GM12892 (cell line): ENCODE measurements around the gene MTMR2.

Experiments used
- POLR2A ChIP-seq: IDR thresholded peaks from 2 replicates; pipeline ENCODE4 v1.6.1; 2011; ENCODE audit warnings: low read depth, low read length, control low read depth
- POLR2AphosphoS5 ChIP-seq: IDR thresholded peaks from 2 replicates; pipeline ENCODE4 v1.6.1; 2011; ENCODE audit warnings: low read depth, low read length, control low read depth
- TAF1 ChIP-seq: IDR thresholded peaks from 2 replicates; pipeline ENCODE4 v1.6.1; 2011; ENCODE audit warnings: low read depth, mild to moderate bottlenecking, control low read depth, low read length, borderline replicate concordance

DNA sequence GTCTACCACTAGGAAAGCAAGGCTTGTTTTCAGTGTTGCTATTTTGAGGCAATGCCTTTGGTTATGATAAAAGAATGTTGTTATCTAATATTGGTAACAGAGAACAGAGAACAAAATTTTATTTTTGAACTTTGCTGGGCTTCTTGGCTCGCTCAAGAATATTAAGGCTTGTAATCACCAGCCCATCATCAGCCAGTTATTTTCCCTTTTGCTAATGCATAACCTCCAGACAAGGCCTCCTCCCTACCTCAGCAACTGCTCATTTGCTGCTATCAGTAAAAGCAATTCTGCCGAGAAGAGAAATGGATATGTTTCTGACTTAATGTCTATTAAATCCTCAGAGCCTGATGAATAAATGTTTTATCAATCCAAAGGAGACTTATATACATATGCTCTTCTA lies 8.9 kb downstream of the MTMR2 start:
- TF ChIP-seq POLR2A (no peak), TAF1 (no peak), POLR2AphosphoS5 (no peak)
